MM.1S (cell line): ENCODE data around the gene PARP4.

Experiments used
- DNase-seq: peaks from one replicate; pipeline ENCODE4 v3.0.0-alpha.2; 2015
- H2AFZ ChIP-seq: fragments of 300-600 bp; sonication (generic); 2 replicates; pipeline ENCODE4 v1.6.0; 2016; ENCODE audit warnings: antibody characterized with exemption, low read length
- H3F3A ChIP-seq: fragments of 300-600 bp; sonication (generic); 2 replicates; pipeline ENCODE4 v1.6.1; 2016; ENCODE audit warnings: mild to moderate bottlenecking, antibody characterized with exemption, low read length, moderate library complexity, mixed read lengths; ENCODE audit not compliant: insufficient read depth
- H3K27ac ChIP-seq: fragments of 300-600 bp; sonication (generic); 2 replicates; pipeline ENCODE4 v1.5.1; 2016; ENCODE audit warnings: mild to moderate bottlenecking, low read length
- H3K27me3 ChIP-seq: fragments of 300-600 bp; sonication (generic); replicated peaks from 2 replicates; pipeline ENCODE4 v1.6.0; 2016; ENCODE audit warnings: low read length; ENCODE audit not compliant: insufficient read depth
- H3K36me3 ChIP-seq: fragments of 300-600 bp; sonication (generic); replicated peaks from 2 replicates; pipeline ENCODE4 v1.6.1; 2016; ENCODE audit warnings: mild to moderate bottlenecking, low read length, mixed read lengths; ENCODE audit not compliant: insufficient read depth
- H3K4me1 ChIP-seq: fragments of 300-600 bp; sonication (generic); 2 replicates; pipeline ENCODE4 v1.6.1; 2016; ENCODE audit warnings: low read length, mixed read lengths
- H3K4me2 ChIP-seq: fragments of 300-600 bp; sonication (generic); 2 replicates; pipeline ENCODE4 v1.6.0; 2016; ENCODE audit warnings: low read depth, low read length
- H3K4me3 ChIP-seq: fragments of 300-600 bp; sonication (generic); 2 replicates; pipeline ENCODE4 v1.5.1; 2016; ENCODE audit warnings: low read length, mixed read lengths
- H3K79me2 ChIP-seq: fragments of 300-600 bp; sonication (generic); 2 replicates; pipeline ENCODE4 v1.6.1; 2016; ENCODE audit warnings: mixed run types, low read length, mixed read lengths
- H3K9ac ChIP-seq: fragments of 300-600 bp; sonication (generic); 2 replicates; pipeline ENCODE4 v1.6.1; 2016; ENCODE audit warnings: low read length, mixed read lengths
- H3K9me2 ChIP-seq: fragments of 300-600 bp; sonication (generic); replicated peaks from 2 replicates; pipeline ENCODE4 v1.6.1; 2016; ENCODE audit warnings: mild to moderate bottlenecking, low read length, mixed read lengths; ENCODE audit not compliant: insufficient read depth
- H3K9me3 ChIP-seq: fragments of 300-600 bp; sonication (generic); replicated peaks from 2 replicates; pipeline ENCODE4 v1.6.1; 2016; ENCODE audit warnings: mild to moderate bottlenecking, low read length, mixed read lengths; ENCODE audit not compliant: insufficient read depth
- H4K20me1 ChIP-seq: fragments of 300-600 bp; sonication (generic); 2 replicates; pipeline ENCODE4 v1.6.1; 2016; ENCODE audit warnings: mild to moderate bottlenecking, low read length, moderate library complexity, mixed read lengths; ENCODE audit not compliant: insufficient read depth
- EZH2 ChIP-seq: fragments of 300-600 bp; sonication (generic); optimal IDR thresholded peaks from 2 replicates; pipeline ENCODE3; 2017; ENCODE audit warnings: low read depth, mild to moderate bottlenecking, antibody characterized with exemption, low read length, mixed read lengths
- EZH2phosphoT487 ChIP-seq: fragments of 300-600 bp; sonication (generic); IDR thresholded peaks from 2 replicates; pipeline ENCODE4 v1.6.1; 2018; ENCODE audit warnings: antibody characterized with exemption, low read length
- TF ChIP-seq, protein P1 (sequence below): fragments of 300-600 bp; sonication (generic); IDR thresholded peaks from 2 replicates; pipeline ENCODE4 v1.5.1; 2016; ENCODE audit warnings: antibody characterized with exemption, low read length, mixed read lengths

The PARP4 gene

DNA sequence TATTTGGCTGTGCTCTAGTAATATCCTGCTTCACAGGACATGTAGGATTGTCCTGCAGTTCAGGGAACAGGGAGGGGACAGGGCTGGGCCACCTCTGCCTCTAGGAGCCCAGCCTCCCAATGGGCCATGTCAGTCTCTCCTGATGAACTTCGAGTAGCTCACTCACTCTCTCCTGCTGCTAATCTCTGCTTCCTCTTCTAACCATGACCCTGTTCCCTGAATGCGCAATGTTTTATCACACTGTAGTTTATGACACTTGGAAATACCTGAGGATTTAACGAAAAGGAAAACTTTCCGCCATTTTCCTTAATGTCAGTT is 9.2 kb downstream of the PARP4 start:
- Histone ChIP-seq H3K27ac (no peak overlapping the region), H3K36me3 (no peaks in the 10 kb centered on the region)
- TF ChIP-seq, protein P1, sequence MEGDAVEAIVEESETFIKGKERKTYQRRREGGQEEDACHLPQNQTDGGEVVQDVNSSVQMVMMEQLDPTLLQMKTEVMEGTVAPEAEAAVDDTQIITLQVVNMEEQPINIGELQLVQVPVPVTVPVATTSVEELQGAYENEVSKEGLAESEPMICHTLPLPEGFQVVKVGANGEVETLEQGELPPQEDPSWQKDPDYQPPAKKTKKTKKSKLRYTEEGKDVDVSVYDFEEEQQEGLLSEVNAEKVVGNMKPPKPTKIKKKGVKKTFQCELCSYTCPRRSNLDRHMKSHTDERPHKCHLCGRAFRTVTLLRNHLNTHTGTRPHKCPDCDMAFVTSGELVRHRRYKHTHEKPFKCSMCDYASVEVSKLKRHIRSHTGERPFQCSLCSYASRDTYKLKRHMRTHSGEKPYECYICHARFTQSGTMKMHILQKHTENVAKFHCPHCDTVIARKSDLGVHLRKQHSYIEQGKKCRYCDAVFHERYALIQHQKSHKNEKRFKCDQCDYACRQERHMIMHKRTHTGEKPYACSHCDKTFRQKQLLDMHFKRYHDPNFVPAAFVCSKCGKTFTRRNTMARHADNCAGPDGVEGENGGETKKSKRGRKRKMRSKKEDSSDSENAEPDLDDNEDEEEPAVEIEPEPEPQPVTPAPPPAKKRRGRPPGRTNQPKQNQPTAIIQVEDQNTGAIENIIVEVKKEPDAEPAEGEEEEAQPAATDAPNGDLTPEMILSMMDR, result no peak
- no peak for TF ChIP-seq EZH2
- TF ChIP-seq EZH2phosphoT487, result no peak

DNA sequence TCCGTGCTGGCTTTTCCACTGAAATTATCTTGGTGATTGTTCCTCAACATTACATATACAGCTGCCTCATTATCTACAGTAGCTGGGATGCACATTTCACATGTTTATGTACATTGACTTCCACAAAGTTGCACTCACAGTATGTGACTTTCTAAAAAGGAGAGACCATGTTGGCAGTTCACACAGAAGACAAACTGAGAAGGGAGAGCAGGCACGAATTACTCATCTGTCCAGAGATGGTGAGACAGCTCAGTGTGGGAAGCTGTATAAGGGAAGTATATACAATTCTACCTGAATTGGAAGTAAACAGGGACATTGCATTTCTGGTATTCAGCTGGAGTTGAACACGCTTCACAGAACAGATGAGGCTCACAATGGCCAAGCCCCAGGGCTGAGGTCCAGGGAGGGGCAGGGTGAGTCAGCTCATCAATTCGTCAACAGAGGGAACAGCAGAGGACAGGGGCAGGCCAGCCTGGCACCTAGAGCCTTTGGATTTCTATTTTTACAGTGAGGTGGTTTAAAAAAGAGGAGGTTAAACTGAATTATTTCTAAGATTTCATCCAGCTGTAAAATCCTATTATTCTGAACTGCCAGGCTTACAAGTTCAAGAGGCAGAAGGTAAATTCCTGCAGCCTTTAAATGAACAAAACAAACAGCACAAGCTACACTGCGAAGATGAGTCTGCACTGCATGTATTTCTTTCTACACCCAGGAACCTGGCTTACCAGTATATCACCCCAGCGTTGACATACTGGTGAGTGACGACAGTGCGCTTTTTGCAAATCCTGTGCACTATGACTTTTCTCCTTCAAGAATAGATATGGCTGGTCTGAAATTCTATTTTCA is 9.8 kb downstream of the PARP4 start:
- TF ChIP-seq EZH2phosphoT487 (no peak), EZH2 (no peak)
- TF ChIP-seq, protein P1, result no peak
- H3K36me3 ChIP-seq, result no peaks in the 10 kb centered on the region
- no peaks in the 10 kb centered on the region for H3F3A ChIP-seq
- no peak overlapping the region for H3K27ac ChIP-seq
- no peaks in the 10 kb centered on the region for H3K9me2 ChIP-seq
- no peak for DNase-seq
- no peaks in the 10 kb centered on the region for H3K4me1 ChIP-seq
- H3K27me3 ChIP-seq, result no peaks in the 10 kb centered on the region
- no peak overlapping the region for H3K4me2 ChIP-seq
- no peaks in the 10 kb centered on the region for H4K20me1 ChIP-seq
- no peaks in the 10 kb centered on the region for H3K9me3 ChIP-seq
- H3K79me2 ChIP-seq, result peaks cover 30% of the 10 kb centered on the region
- no peak overlapping the region for H3K4me3 ChIP-seq
- H2AFZ ChIP-seq, result no peak overlapping the region
- no peak overlapping the region for H3K9ac ChIP-seq

More for the DNA sequence above, 9.2 kb downstream of the PARP4 start:
- Histone ChIP-seq H3F3A (no peaks in the 10 kb centered on the region), H3K9ac (no peak overlapping the region), H3K27me3 (no peaks in the 10 kb centered on the region), H2AFZ (no peak overlapping the region), H3K4me1 (no peaks in the 10 kb centered on the region), H3K4me3 (no peak overlapping the region), H3K79me2 (peaks cover 35% of the 10 kb centered on the region), H3K9me3 (no peaks in the 10 kb centered on the region), H3K4me2 (no peak overlapping the region), H4K20me1 (no peaks in the 10 kb centered on the region), H3K9me2 (no peaks in the 10 kb centered on the region)
- DNase-seq, result no peak

DNA sequence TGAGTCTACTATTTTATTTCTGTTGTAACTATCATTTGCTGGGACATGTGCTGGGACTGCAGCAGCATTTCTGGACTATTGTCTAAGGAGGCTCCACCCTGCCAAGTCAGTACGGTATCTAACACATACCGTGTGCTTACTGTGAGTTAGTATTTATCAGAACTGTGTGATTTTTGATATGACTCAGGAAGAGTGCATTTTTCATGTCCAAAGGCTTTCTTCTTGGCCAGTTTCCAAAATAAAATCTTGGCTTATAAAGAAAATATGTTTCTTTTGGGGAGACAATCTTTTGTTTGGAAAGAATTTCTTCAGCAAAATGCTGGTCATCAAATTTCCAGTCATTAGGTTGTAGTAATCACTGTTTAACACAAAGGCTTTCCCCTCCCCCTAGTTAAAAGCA is 11.6 kb downstream of the PARP4 start:
- no peak overlapping the region for H3K9ac ChIP-seq
- H4K20me1 ChIP-seq, result no peaks in the 10 kb centered on the region
- H3K27me3 ChIP-seq, result no peaks in the 10 kb centered on the region
- no peak overlapping the region for H2AFZ ChIP-seq
- no peaks in the 10 kb centered on the region for H3K9me2 ChIP-seq
- no peaks in the 10 kb centered on the region for H3K4me1 ChIP-seq
- H3K27ac ChIP-seq, result no peak overlapping the region
- TF ChIP-seq EZH2phosphoT487, result no peak
- no peak for TF ChIP-seq EZH2
- TF ChIP-seq, protein P1, result no peak
- H3K9me3 ChIP-seq, result no peaks in the 10 kb centered on the region
- DNase-seq, result no peak
- peaks cover 13% of the 10 kb centered on the region for H3K79me2 ChIP-seq
- H3F3A ChIP-seq, result no peaks in the 10 kb centered on the region
- no peaks in the 10 kb centered on the region for H3K36me3 ChIP-seq
- no peak overlapping the region for H3K4me3 ChIP-seq
- no peak overlapping the region for H3K4me2 ChIP-seq
